Caco-2 (cell line): ENCODE results near the gene C19orf25. TPM values are rescaled to one million over a fixed set of nuclear protein-coding genes. Genes with fewer than 3 reads are reported as not detected.

Experiments used
- BruUV-seq: library from RNA; stranded (reverse); fragments of 400-500 nt; replicated peaks from 2 replicates; lab custom pipeline; 2021; lab: Mats Ljungman, UMichigan
- CTCF ChIA-PET: fragments of 300-600 bp; sonication (Branson Sonifier 250); formaldehyde crosslinking; loops from one replicate; lab custom pipeline; 2022; ENCODE audit warnings: antibody characterized with exemption; lab: Charles Lee
- POLR2A ChIA-PET: fragments of 300-600 bp; sonication (Branson Sonifier 250); formaldehyde crosslinking; loops from one replicate; lab custom pipeline; 2022; ENCODE audit warnings: antibody characterized with exemption; lab: Charles Lee
- DNase-seq, 2 experiments: peaks; one replicate each; pipeline versions ENCODE4 v3.0.0 to v3.0.0-alpha.2; 2020 to 2022
- H3K27me3 ChIP-seq: replicated peaks from 2 replicates; pipeline ENCODE4 v1.6.0; 2011; ENCODE audit warnings: low read length; ENCODE audit not compliant: control insufficient read depth, insufficient read depth
- H3K36me3 ChIP-seq: 2 replicates; pipeline ENCODE4 v1.5.1; 2011; ENCODE audit warnings: low read length; ENCODE audit not compliant: control insufficient read depth, insufficient read depth
- H3K4me1 ChIP-seq: fragments of 250-450 bp; sonication (Bioruptor Pico); 2 replicates; pipeline ENCODE4 v1.5.1; 2020; ENCODE audit warnings: mild to moderate bottlenecking
- H3K4me3 ChIP-seq: 2 replicates; pipeline ENCODE4 v1.5.1; 2011; ENCODE audit warnings: low read depth, mild to moderate bottlenecking, control low read depth, low read length
- H3K9me3 ChIP-seq: fragments of 250-450 bp; sonication (Bioruptor Pico); 2 replicates; pipeline ENCODE4 v1.5.1; 2020; ENCODE audit warnings: mild to moderate bottlenecking, moderate library complexity
- H3K27ac Mint-ChIP-seq: one replicate; pipeline ENCODE4 v1.8.0; 2022; ENCODE audit warnings: mixed read lengths; ENCODE audit not compliant: unreplicated experiment
- H3K27me3 Mint-ChIP-seq: one replicate; pipeline ENCODE4 v1.8.0; 2022; ENCODE audit warnings: mixed read lengths; ENCODE audit not compliant: insufficient read depth, unreplicated experiment
- H3K36me3 Mint-ChIP-seq: one replicate; pipeline ENCODE4 v1.8.0; 2022; ENCODE audit warnings: mild to moderate bottlenecking, mixed read lengths; ENCODE audit not compliant: insufficient read depth, unreplicated experiment
- H3K4me1 Mint-ChIP-seq: one replicate; pipeline ENCODE4 v1.8.0; 2022; ENCODE audit warnings: low read depth, mixed read lengths; ENCODE audit not compliant: unreplicated experiment
- H3K4me3 Mint-ChIP-seq: one replicate; pipeline ENCODE4 v1.8.0; 2022; ENCODE audit warnings: mild to moderate bottlenecking, moderate library complexity, mixed read lengths; ENCODE audit not compliant: unreplicated experiment
- H3K9me3 Mint-ChIP-seq: one replicate; pipeline ENCODE4 v1.8.0; 2022; ENCODE audit warnings: mixed read lengths; ENCODE audit not compliant: unreplicated experiment
- CTCF ChIP-seq, 2 experiments: fragments of 200-600 bp in 1 of 2; IDR thresholded peaks; 1 replicate in 1 of 2; 2 replicates in 1 of 2; pipeline versions ENCODE4 v1.5.1 to v1.8.0; 2011 to 2022; ENCODE audit warnings: antibody characterized with exemption in 1 of 2, control low read depth in 1 of 2, inconsistent platforms in 1 of 2, low read depth in 1 of 2, low read length in 1 of 2, mild to moderate bottlenecking in 1 of 2, moderate library complexity in 1 of 2; ENCODE audit not compliant: insufficient read depth in 1 of 2, severe bottlenecking in 1 of 2, unreplicated experiment in 1 of 2
- intact Hi-C: fragments of 100-400 bp; cut with micrococcal nuclease; formaldehyde crosslinking; loops from one replicate; pipeline ENCODE4 v1.10.0; 2022; ENCODE audit not compliant: unreplicated experiment
- total RNA-seq: library from RNA; stranded (reverse); gene quantifications from 2 replicates; pipeline ENCODE4 v1.2.3, GENCODE V29; 2022

The C19orf25 gene
- total RNA-seq, 1 experiment from 2014 or later: 41.9 TPM

GRCh38 chr19:1526979-1527649 lies 48.1 kb upstream of the C19orf25 start:
- Histone ChIP-seq H3K9me3 (no peaks in the 10 kb centered on the region), H3K36me3 (no peaks in the 10 kb centered on the region), H3K4me1 (no peaks in the 10 kb centered on the region), H3K4me3 (no peak overlapping the region), H3K27me3 (peaks cover 3% of the 10 kb centered on the region)
- no peak overlapping the region for H3K27ac Mint-ChIP-seq
- H3K9me3 Mint-ChIP-seq: no peaks in the 10 kb centered on the region
- no peak for DNase-seq
- CTCF ChIA-PET: interaction anchor here (0.7 kb wide), 1 partner anchor 19 kb away, joined by 3 read pairs; no protein-coding TSS in a partner anchor
- POLR2A ChIA-PET: no interaction called here
- H3K4me3 Mint-ChIP-seq: no peak overlapping the region
- no peak for TF ChIP-seq CTCF (IDR thresholded peaks at IDR 0.05; ENCODE audit: insufficient read depth in 1 of 2, low read depth in 1 of 2, low read length in 1 of 2, severe bottlenecking in 1 of 2, unreplicated experiment in 1 of 2)
- no TSS peak for BruUV-seq
- no peaks in the 10 kb centered on the region for H3K4me1 Mint-ChIP-seq
- H3K27me3 Mint-ChIP-seq: peaks cover 14% of the 10 kb centered on the region
- peaks cover 10% of the 10 kb centered on the region for H3K36me3 Mint-ChIP-seq
- intact Hi-C loops: no loop called here

DNA sequence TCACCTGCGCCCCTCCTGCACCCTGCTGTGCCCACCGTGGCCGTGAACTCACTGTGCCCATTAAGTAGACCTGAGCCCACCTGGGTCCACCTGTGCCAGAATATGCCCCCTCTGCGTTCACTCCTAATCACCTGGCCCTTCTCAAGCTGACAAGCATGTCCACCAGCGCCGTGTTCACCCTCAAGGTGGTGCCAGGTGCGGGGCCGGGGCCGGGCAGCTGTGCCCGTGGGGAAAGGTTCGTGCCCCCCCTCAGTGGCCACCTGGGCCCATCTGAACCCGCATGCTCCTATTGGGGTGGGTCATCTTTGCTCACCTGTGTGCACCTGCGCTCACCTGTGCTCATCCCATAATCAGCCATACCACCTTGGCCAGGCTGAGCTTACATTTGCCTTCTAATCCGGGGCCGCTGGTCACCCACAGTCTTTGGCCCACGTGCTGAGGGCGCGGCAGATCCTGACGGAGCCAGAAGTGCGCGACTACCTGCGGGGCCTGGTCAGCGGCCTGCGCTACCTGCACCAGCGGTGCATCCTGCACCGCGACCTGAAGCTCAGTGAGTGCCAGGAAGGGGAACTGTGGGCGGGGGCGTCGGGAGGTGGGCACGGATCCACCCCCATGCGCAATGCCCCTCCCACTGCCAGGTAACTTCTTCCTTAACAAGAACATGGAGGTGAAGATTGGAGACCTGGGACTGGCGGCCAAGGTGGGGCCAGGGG lies 47.2 kb upstream of the C19orf25 start:
- intact Hi-C loops: no loop called here
- Histone ChIP-seq H3K27me3 (peaks cover 3% of the 10 kb centered on the region), H3K9me3 (no peaks in the 10 kb centered on the region), H3K36me3 (no peaks in the 10 kb centered on the region), H3K4me3 (no peak overlapping the region), H3K4me1 (no peaks in the 10 kb centered on the region)
- DNase-seq: no peak
- CTCF ChIA-PET: no interaction called here
- no peak for TF ChIP-seq CTCF (IDR thresholded peaks at IDR 0.05; ENCODE audit: insufficient read depth in 1 of 2, low read depth in 1 of 2, low read length in 1 of 2, severe bottlenecking in 1 of 2, unreplicated experiment in 1 of 2)
- Mint-ChIP-seq H3K4me1 (no peaks in the 10 kb centered on the region), H3K27me3 (peaks cover 14% of the 10 kb centered on the region), H3K4me3 (no peak overlapping the region), H3K36me3 (peaks cover 10% of the 10 kb centered on the region), H3K9me3 (no peaks in the 10 kb centered on the region), H3K27ac (no peak overlapping the region)
- POLR2A ChIA-PET: no interaction called here
- BruUV-seq: no TSS peak

DNA sequence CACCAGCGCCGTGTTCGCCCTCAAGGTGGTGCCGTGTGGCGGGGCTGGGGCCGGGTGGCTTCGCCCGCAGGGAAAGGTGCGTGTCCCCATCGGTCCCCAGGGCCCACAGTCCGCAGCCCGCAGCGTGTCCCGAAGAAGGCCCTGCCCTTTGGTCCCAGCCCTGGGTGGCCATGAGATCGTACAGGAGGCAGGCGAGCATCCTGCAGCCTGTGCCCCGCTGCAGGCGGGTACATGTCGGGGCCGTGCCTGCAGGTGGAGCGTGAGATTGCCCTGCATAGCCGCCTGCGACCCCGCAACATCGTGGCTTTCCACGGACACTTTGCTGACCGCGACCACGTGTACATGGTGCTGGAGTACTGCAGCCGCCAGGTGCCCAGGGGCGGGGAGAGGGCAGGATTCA lies 46.3 kb upstream of the C19orf25 start:
- H3K36me3 ChIP-seq: no peaks in the 10 kb centered on the region
- no peak overlapping the region for H3K4me3 Mint-ChIP-seq
- H3K36me3 Mint-ChIP-seq: peaks cover 6% of the 10 kb centered on the region
- no peaks in the 10 kb centered on the region for H3K9me3 Mint-ChIP-seq
- H3K4me1 ChIP-seq: no peaks in the 10 kb centered on the region
- no peak overlapping the region for H3K4me3 ChIP-seq
- TF ChIP-seq CTCF (IDR thresholded peaks at IDR 0.05; ENCODE audit: insufficient read depth in 1 of 2, low read depth in 1 of 2, low read length in 1 of 2, severe bottlenecking in 1 of 2, unreplicated experiment in 1 of 2): no peak
- no peaks in the 10 kb centered on the region for H3K9me3 ChIP-seq
- no peaks in the 10 kb centered on the region for H3K4me1 Mint-ChIP-seq
- H3K27me3 ChIP-seq: peaks cover 3% of the 10 kb centered on the region
- H3K27me3 Mint-ChIP-seq: peaks cover 14% of the 10 kb centered on the region
- H3K27ac Mint-ChIP-seq: no peak overlapping the region
- intact Hi-C loops: no loop called here
- ChIA-PET POLR2A (no interaction called here), CTCF (no interaction called here)
- no TSS peak for BruUV-seq
- DNase-seq: no peak
